HepG2 (cell line): ENCODE data around the gene UROD. TPM values are rescaled to one million over a fixed set of nuclear protein-coding genes. Genes with fewer than 3 reads are reported as not detected.

Source experiments
- AHR ChIP-seq: IDR thresholded peaks from 2 replicates; pipeline ENCODE4 v1.6.1; 2018; ENCODE audit warnings: missing genetic modification reagents, missing compliant biosample characterization
- FOXO1 ChIP-seq: sonication (generic); formaldehyde crosslinking; IDR thresholded peaks from 2 replicates; pipeline ENCODE4 v1.4.0; 2020; ENCODE audit warnings: missing genetic modification reagents
- GZF1 ChIP-seq: sonication (generic); formaldehyde crosslinking; IDR thresholded peaks from 2 replicates; pipeline ENCODE4 v1.5.1; 2020; ENCODE audit warnings: mild to moderate bottlenecking, missing genetic modification reagents
- HNRNPK ChIP-seq: fragments of 200-400 bp; formaldehyde crosslinking; IDR thresholded peaks from 2 replicates; pipeline ENCODE4 v1.6.1; 2018; ENCODE audit warnings: low read length, low read depth, moderate library complexity, mild to moderate bottlenecking; ENCODE audit not compliant: poor library complexity, severe bottlenecking
- HNRNPLL ChIP-seq: fragments of 200-400 bp; formaldehyde crosslinking; IDR thresholded peaks from 2 replicates; pipeline ENCODE4 v1.6.1; 2017; ENCODE audit warnings: mild to moderate bottlenecking, low read depth, low read length; ENCODE audit not compliant: poor library complexity, severe bottlenecking
- KAT8 ChIP-seq: IDR thresholded peaks from 2 replicates; pipeline ENCODE4 v1.6.1; 2016; ENCODE audit warnings: missing genetic modification reagents, missing compliant biosample characterization
- LCORL ChIP-seq, 2 experiments: fragments of 450-650 bp in 1 of 2; sonication (generic) in 1 of 2; formaldehyde crosslinking in 1 of 2; IDR thresholded peaks; 2 replicates each; pipeline versions ENCODE4 v1.5.0 to v1.6.1; 2017 to 2020; ENCODE audit warnings: antibody characterized with exemption in 1 of 2, missing genetic modification reagents in 1 of 2
- MEF2D ChIP-seq: sonication (generic); formaldehyde crosslinking; IDR thresholded peaks from 2 replicates; pipeline ENCODE4 v1.5.1; 2020; ENCODE audit warnings: mild to moderate bottlenecking, missing genetic modification reagents
- MYC ChIP-seq: sonication (generic); formaldehyde crosslinking; IDR thresholded peaks from 2 replicates; pipeline ENCODE4 v1.9.0; 2021; ENCODE audit warnings: missing genetic modification reagents, borderline replicate concordance
- NFRKB ChIP-seq: fragments of 450-650 bp; IDR thresholded peaks from 2 replicates; pipeline ENCODE4 v1.6.1; 2017
- NPAS2 ChIP-seq: sonication (generic); formaldehyde crosslinking; IDR thresholded peaks from 2 replicates; pipeline ENCODE4 v1.8.0; 2022; ENCODE audit warnings: mild to moderate bottlenecking, missing genetic modification reagents, borderline replicate concordance
- RFXAP ChIP-seq: sonication (generic); formaldehyde crosslinking; IDR thresholded peaks from 2 replicates; pipeline ENCODE4 v1.4.0; 2020; ENCODE audit warnings: missing genetic modification reagents, borderline replicate concordance
- TBX2 ChIP-seq: sonication (generic); formaldehyde crosslinking; IDR thresholded peaks from 2 replicates; pipeline ENCODE4 v1.5.0; 2020; ENCODE audit warnings: missing genetic modification reagents, mild to moderate bottlenecking, borderline replicate concordance
- ZBTB20 ChIP-seq: sonication (generic); formaldehyde crosslinking; IDR thresholded peaks from 2 replicates; pipeline ENCODE4 v1.8.1; 2023; ENCODE audit warnings: missing genetic modification reagents, low read depth, mild to moderate bottlenecking, borderline replicate concordance
- ZBTB7A ChIP-seq: sonication (generic); formaldehyde crosslinking; IDR thresholded peaks from 2 replicates; pipeline ENCODE4 v1.8.0; 2022; ENCODE audit warnings: mild to moderate bottlenecking, missing genetic modification reagents
- ZIK1 ChIP-seq: sonication (generic); formaldehyde crosslinking; IDR thresholded peaks from 2 replicates; pipeline ENCODE4 v1.5.0; 2020; ENCODE audit warnings: mild to moderate bottlenecking, low read depth, missing genetic modification reagents, borderline replicate concordance
- ZNF333 ChIP-seq: sonication (generic); formaldehyde crosslinking; IDR thresholded peaks from 2 replicates; pipeline ENCODE4 v1.4.0; 2020; ENCODE audit warnings: mild to moderate bottlenecking, missing genetic modification reagents, borderline replicate concordance
- ZNF430 ChIP-seq: sonication (generic); formaldehyde crosslinking; IDR thresholded peaks from 2 replicates; pipeline ENCODE4 v1.9.0; 2021; ENCODE audit warnings: mild to moderate bottlenecking, missing genetic modification reagents
- ZNF747 ChIP-seq: sonication (generic); formaldehyde crosslinking; IDR thresholded peaks from 2 replicates; pipeline ENCODE4 v1.8.1; 2023; ENCODE audit warnings: missing genetic modification reagents, mild to moderate bottlenecking, borderline replicate concordance
- ZNF773 ChIP-seq: sonication (generic); formaldehyde crosslinking; IDR thresholded peaks from 2 replicates; pipeline ENCODE4 v1.4.0; 2020; ENCODE audit warnings: missing genetic modification reagents, borderline replicate concordance
- ZNF788 ChIP-seq: sonication (generic); formaldehyde crosslinking; IDR thresholded peaks from 2 replicates; pipeline ENCODE4 v1.5.0; 2020; ENCODE audit warnings: mild to moderate bottlenecking, missing genetic modification reagents, borderline replicate concordance
- polyA plus RNA-seq, 8 experiments: library from polyadenylated mRNA; depleted of rRNA in 3 of 8; stranded (reverse) in 7 of 8; unstranded in 1 of 8; fragments of >200 nt; fragmentation: Illumina TruSeq in 4 of 8; extraction: Trizol in 4 of 8; gene quantifications; 2 replicates each; pipeline versions ENCODE4 v1.2.1 to v1.2.3, GENCODE V29; 2011 to 2016; ENCODE audit warnings: low read depth in 4 of 8, missing spikeins in 1 of 8, mixed read lengths in 1 of 8; ENCODE audit not compliant: insufficient read depth in 1 of 8
- total RNA-seq, 5 experiments: library from RNA; depleted of rRNA; stranded (reverse); fragments of >200 nt; fragmentation: Illumina TruSeq; extraction: Trizol; gene quantifications; 2 replicates each; pipeline ENCODE4 v1.2.3, GENCODE V29; 2016; ENCODE audit warnings: low read depth in 1 of 5
- TF ChIP-seq, protein P1 (sequence below): sonication (generic); formaldehyde crosslinking; IDR thresholded peaks from 2 replicates; pipeline ENCODE4 v1.5.0; 2020; ENCODE audit warnings: missing genetic modification reagents
- TF ChIP-seq, protein P2 (sequence below): sonication (generic); formaldehyde crosslinking; IDR thresholded peaks from 2 replicates; pipeline ENCODE4 v1.5.0; 2020; ENCODE audit warnings: mild to moderate bottlenecking, missing genetic modification reagents, borderline replicate concordance
- TF ChIP-seq, protein P3 (sequence below): sonication (generic); formaldehyde crosslinking; IDR thresholded peaks from 2 replicates; pipeline ENCODE4 v1.9.0; 2022; ENCODE audit warnings: missing genetic modification reagents, mild to moderate bottlenecking, borderline replicate concordance

Gene UROD
- total and polyA plus RNA-seq, 2 of the 13 experiments (the other 11 are each of a cell fraction or from before 2014, with no cell fraction given): 162 to 171 TPM

DNA sequence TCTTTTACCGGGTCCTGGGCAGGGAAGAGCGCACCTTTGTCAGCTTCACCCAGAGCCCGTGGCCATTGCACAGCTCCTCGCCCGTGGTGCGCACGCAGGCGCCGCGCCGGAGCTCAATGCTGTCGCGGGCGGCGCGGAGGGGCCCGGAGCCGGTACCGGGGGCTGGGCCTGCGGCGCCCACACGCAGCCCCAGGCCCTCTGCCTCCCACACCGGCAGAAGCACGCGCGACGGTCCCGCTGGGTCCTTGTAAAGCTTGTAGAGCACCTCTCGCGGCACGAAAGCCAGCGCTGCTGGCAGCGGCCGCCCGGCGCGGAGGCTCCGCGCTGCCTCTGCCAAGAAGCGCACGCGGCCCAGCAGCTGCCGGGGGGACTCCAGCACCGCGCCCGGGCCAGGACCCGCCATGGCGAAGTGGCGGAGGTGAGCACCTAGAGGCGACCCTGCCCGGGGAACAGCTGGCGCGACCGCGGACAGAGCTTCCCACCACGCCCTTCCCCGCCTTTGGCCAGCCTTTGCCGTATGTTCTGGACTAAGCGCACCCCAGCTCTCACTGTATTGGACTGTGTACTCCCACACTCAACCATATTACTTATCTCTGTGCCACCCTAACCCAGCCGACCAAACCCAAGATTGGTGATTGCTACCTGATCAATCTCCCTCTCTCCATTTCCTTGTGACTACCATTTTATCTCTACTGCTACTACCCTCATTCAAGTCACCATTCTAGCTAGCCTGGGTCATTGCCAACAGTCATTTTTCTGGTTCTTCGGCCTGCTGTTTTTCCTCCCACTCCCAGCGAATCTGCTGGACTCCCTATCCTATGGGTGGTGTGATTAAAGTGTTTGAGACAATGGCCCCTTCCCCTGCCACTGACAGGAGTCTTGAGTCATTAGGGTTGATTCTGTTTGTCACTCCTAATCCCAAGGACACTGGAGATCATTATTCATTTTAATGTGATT is 921 bp upstream of the UROD start, which contains the start of gene HECTD3 (continued):
- TF ChIP-seq ZNF333 (CRISPR knock-in tag): no peak; the same call in 1 of the 2 replicates
- TF ChIP-seq AHR: no peak
- TF ChIP-seq, protein P1, sequence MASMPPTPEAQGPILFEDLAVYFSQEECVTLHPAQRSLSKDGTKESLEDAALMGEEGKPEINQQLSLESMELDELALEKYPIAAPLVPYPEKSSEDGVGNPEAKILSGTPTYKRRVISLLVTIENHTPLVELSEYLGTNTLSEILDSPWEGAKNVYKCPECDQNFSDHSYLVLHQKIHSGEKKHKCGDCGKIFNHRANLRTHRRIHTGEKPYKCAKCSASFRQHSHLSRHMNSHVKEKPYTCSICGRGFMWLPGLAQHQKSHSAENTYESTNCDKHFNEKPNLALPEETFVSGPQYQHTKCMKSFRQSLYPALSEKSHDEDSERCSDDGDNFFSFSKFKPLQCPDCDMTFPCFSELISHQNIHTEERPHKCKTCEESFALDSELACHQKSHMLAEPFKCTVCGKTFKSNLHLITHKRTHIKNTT (CRISPR knock-in tag): no peak
- TF ChIP-seq ZNF747 (CRISPR knock-in tag): no peak
- peak; percentile 99 for TF ChIP-seq GZF1
- TF ChIP-seq TBX2 (CRISPR knock-in tag): peak; percentile 55; the same call in 1 of the 2 replicates
- TF ChIP-seq ZNF788 (CRISPR knock-in tag): peak; percentile 64
- TF ChIP-seq MEF2D (CRISPR knock-in tag): 0 out of 2 replicates have a peak, but pooled peaks have one; percentile 26
- TF ChIP-seq, protein P2, sequence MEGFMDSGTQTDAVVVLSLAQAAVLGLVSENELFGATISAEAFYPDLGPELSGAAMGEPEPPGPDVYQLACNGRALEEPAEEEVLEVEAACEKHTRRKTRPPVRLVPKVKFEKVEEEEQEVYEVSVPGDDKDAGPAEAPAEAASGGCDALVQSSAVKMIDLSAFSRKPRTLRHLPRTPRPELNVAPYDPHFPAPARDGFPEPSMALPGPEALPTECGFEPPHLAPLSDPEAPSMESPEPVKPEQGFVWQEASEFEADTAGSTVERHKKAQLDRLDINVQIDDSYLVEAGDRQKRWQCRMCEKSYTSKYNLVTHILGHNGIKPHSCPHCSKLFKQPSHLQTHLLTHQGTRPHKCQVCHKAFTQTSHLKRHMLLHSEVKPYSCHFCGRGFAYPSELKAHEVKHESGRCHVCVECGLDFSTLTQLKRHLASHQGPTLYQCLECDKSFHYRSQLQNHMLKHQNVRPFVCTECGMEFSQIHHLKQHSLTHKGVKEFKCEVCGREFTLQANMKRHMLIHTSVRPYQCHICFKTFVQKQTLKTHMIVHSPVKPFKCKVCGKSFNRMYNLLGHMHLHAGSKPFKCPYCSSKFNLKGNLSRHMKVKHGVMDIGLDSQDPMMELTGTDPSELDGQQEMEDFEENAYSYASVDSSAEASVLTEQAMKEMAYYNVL (CRISPR knock-in tag): 0 out of 2 replicates have a peak, but pooled peaks have one; percentile 27
- TF ChIP-seq ZBTB20 (CRISPR knock-in tag): no peak
- peak; percentile 16; the same call in 1 of the 2 replicates for TF ChIP-seq FOXO1 (CRISPR knock-in tag)
- TF ChIP-seq LCORL (IDR thresholded peaks at IDR 0.05): no peak
- no peak for TF ChIP-seq LCORL (CRISPR knock-in tag; IDR thresholded peaks at IDR 0.05)
- no peak for TF ChIP-seq NPAS2 (CRISPR knock-in tag)
- TF ChIP-seq HNRNPK: peak; percentile 70
- peak; percentile 67 for TF ChIP-seq KAT8 (CRISPR knock-in tag)
- no peak for TF ChIP-seq ZNF430 (CRISPR knock-in tag)
- no peak for TF ChIP-seq RFXAP
- TF ChIP-seq, protein P3, sequence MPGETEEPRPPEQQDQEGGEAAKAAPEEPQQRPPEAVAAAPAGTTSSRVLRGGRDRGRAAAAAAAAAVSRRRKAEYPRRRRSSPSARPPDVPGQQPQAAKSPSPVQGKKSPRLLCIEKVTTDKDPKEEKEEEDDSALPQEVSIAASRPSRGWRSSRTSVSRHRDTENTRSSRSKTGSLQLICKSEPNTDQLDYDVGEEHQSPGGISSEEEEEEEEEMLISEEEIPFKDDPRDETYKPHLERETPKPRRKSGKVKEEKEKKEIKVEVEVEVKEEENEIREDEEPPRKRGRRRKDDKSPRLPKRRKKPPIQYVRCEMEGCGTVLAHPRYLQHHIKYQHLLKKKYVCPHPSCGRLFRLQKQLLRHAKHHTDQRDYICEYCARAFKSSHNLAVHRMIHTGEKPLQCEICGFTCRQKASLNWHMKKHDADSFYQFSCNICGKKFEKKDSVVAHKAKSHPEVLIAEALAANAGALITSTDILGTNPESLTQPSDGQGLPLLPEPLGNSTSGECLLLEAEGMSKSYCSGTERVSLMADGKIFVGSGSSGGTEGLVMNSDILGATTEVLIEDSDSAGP (CRISPR knock-in tag): peak; percentile 43
- TF ChIP-seq NFRKB: no peak
- TF ChIP-seq MYC (CRISPR knock-in tag): peak; percentile 75; the same call in 1 of the 2 replicates
- TF ChIP-seq ZBTB7A (CRISPR knock-in tag): 0 out of 2 replicates have a peak, but pooled peaks have one; percentile 20
- 0 out of 2 replicates have a peak, but pooled peaks have one; percentile 56 for TF ChIP-seq ZIK1
- no peak for TF ChIP-seq ZNF773
- TF ChIP-seq HNRNPLL: peak; percentile 41
